Measurements from ENCODE around the gene MNDA. TPM values are rescaled to one million over a fixed set of nuclear protein-coding genes. Genes with fewer than 3 reads are reported as not detected.

Gene MNDA
- polyA plus RNA-seq (ENCODE audit: insufficient read length in 4 of 4), result 1 to 10 TPM; 3.3 to 5.4 (median 5.0) TPM

GRCh38 chr1:158830904-158831507 is at the start of gene MNDA:
TSS of gene MNDA (plus strand) at chr1:158831351. CDS start at chr1:158842154, 10,803 bp downstream.
- no peak for DNase-seq (ENCODE audit: low read depth in 4 of 4, low spot score in 3 of 4)

- DNase-seq (ENCODE audit: low read depth in 4 of 4, low spot score in 3 of 4), result no peak
These were observed 37.5 kb upstream of the MNDA start for GRCh38 chr1:158793604-158794003.

GRCh38 chr1:158794247-158794646 is 36.9 kb upstream of the MNDA start:
- DNase-seq (ENCODE audit: low read depth in 4 of 4, low spot score in 3 of 4), result no peak

- DNase-seq (ENCODE audit: low read depth in 4 of 4, low spot score in 3 of 4), result no peak
These were observed 32.6 kb upstream of the MNDA start for GRCh38 chr1:158798531-158798930.

- DNase-seq (ENCODE audit: low read depth in 4 of 4, low spot score in 3 of 4), result no peak
These were observed 31.5 kb upstream of the MNDA start for GRCh38 chr1:158799689-158800088.

GRCh38 chr1:158800526-158800925 is 30.6 kb upstream of the MNDA start:
- DNase-seq (ENCODE audit: low read depth in 4 of 4, low spot score in 3 of 4), result no peak

GRCh38 chr1:158801396-158801795 is 29.8 kb upstream of the MNDA start:
- DNase-seq (ENCODE audit: low read depth in 4 of 4, low spot score in 3 of 4), result no peak

GRCh38 chr1:158803678-158804077 is 27.5 kb upstream of the MNDA start:
- no peak for DNase-seq (ENCODE audit: low read depth in 4 of 4, low spot score in 3 of 4)

- DNase-seq (ENCODE audit: low read depth in 4 of 4, low spot score in 3 of 4), result no peak
These were observed 24.1 kb upstream of the MNDA start for GRCh38 chr1:158806916-158807536.

- DNase-seq (ENCODE audit: low read depth in 4 of 4, low spot score in 3 of 4), result no peak
These were observed 21.9 kb upstream of the MNDA start for GRCh38 chr1:158809256-158809655.

GRCh38 chr1:158809862-158810261 is 21.3 kb upstream of the MNDA start:
- DNase-seq (ENCODE audit: low read depth in 4 of 4, low spot score in 3 of 4), result no peak

GRCh38 chr1:158810311-158810710 is 20.8 kb upstream of the MNDA start:
- no peak for DNase-seq (ENCODE audit: low read depth in 4 of 4, low spot score in 3 of 4)

GRCh38 chr1:158812336-158812735 is 18.8 kb upstream of the MNDA start:
- no peak for DNase-seq (ENCODE audit: low read depth in 4 of 4, low spot score in 3 of 4)

GRCh38 chr1:158813164-158813563 is 18.0 kb upstream of the MNDA start:
- no peak for DNase-seq (ENCODE audit: low read depth in 4 of 4, low spot score in 3 of 4)

- DNase-seq (ENCODE audit: low read depth in 4 of 4, low spot score in 3 of 4), result no peak
These were observed 16.2 kb upstream of the MNDA start for GRCh38 chr1:158814970-158815369.

GRCh38 chr1:158818560-158818959 is 12.6 kb upstream of the MNDA start:
- DNase-seq (ENCODE audit: low read depth in 4 of 4, low spot score in 3 of 4), result no peak

- peak in 1 of 4 donors; percentile 2 for DNase-seq (ENCODE audit: low read depth in 4 of 4, low spot score in 3 of 4)
These were observed 12.1 kb upstream of the MNDA start for GRCh38 chr1:158818975-158819431.

GRCh38 chr1:158819461-158820443 is 11.4 kb upstream of the MNDA start:
- DNase-seq (ENCODE audit: low read depth in 4 of 4, low spot score in 3 of 4), result no peak

GRCh38 chr1:158821723-158822122 is 9.4 kb upstream of the MNDA start:
- DNase-seq (ENCODE audit: low read depth in 4 of 4, low spot score in 3 of 4), result no peak

- DNase-seq (ENCODE audit: low read depth in 4 of 4, low spot score in 3 of 4), result no peak
These were observed 975 bp upstream of the MNDA start for GRCh38 chr1:158830074-158830677.

- DNase-seq (ENCODE audit: low read depth in 4 of 4, low spot score in 3 of 4), result no peak
These were observed 2.1 kb downstream of the MNDA start for GRCh38 chr1:158833264-158833663.

Data from left renal pelvis (tissue), 4 donors.